ENCODE measurements around the gene ABCA2. TPM values are rescaled to one million over a fixed set of nuclear protein-coding genes. Genes with fewer than 3 reads are reported as not detected.

ABCA2 gene
- total RNA-seq, 1 donor from 2014 or later: 16.2 TPM

GRCh38 chr9:137018761-137019559, 9.1 kb downstream of the ABCA2 start:
- DNase-seq (ENCODE audit: low read depth) (no peak), FAIRE-seq (no peak)
- no peaks in the 10 kb centered on the region for H3K27me3 ChIP-seq (ENCODE audit: insufficient read depth, low read length)
- no peak overlapping the region for H3K27ac Mint-ChIP-seq (ENCODE audit: unreplicated experiment)
- peaks cover 4% of the 10 kb centered on the region for H4K20me1 ChIP-seq (ENCODE audit: insufficient read depth, low read length)
- no peaks in the 10 kb centered on the region for H3K36me3 ChIP-seq (ENCODE audit: insufficient read depth, low read length)
- TF ChIP-seq EZH2 (IDR thresholded peaks at IDR 0.05; ENCODE audit: insufficient read depth, low read length) (no peak), CTCF (IDR thresholded peaks at IDR 0.05; ENCODE audit: insufficient read depth, low read depth, low read length) (no peak)
- H3K9ac ChIP-seq (ENCODE audit: low read length): no peak overlapping the region
- H3K9me3 ChIP-seq (ENCODE audit: insufficient read depth, low read depth, low read length): no peaks in the 10 kb centered on the region
- no peak overlapping the region for H2AFZ ChIP-seq (ENCODE audit: low read depth, low read length)
- no peaks in the 10 kb centered on the region for H3K79me2 ChIP-seq (ENCODE audit: insufficient read depth, low read length)
- no peak overlapping the region for H3K27ac ChIP-seq (ENCODE audit: low read depth, low read length)
- H3K27me3 Mint-ChIP-seq (ENCODE audit: low read depth, unreplicated experiment): peaks cover 3% of the 10 kb centered on the region
- no peaks in the 10 kb centered on the region for H3K4me1 Mint-ChIP-seq (ENCODE audit: low read depth, unreplicated experiment)
- peaks cover 8% of the 10 kb centered on the region for H3K36me3 Mint-ChIP-seq (ENCODE audit: low read depth, unreplicated experiment)
- H3K4me3 ChIP-seq (ENCODE audit: insufficient read depth, low read depth, low read length): no peak overlapping the region
- H3K4me1 ChIP-seq (ENCODE audit: insufficient read depth, low read length): no peaks in the 10 kb centered on the region
- H3K9me3 Mint-ChIP-seq (ENCODE audit: unreplicated experiment): no peaks in the 10 kb centered on the region
- H3K4me2 ChIP-seq (ENCODE audit: low read length): no peak overlapping the region
- H3K4me3 Mint-ChIP-seq (ENCODE audit: unreplicated experiment): no peak overlapping the region

GRCh38 chr9:137017791-137018497, 10.1 kb downstream of the ABCA2 start:
- Mint-ChIP-seq H3K4me1 (ENCODE audit: low read depth, unreplicated experiment) (no peaks in the 10 kb centered on the region), H3K36me3 (ENCODE audit: low read depth, unreplicated experiment) (peaks cover 8% of the 10 kb centered on the region), H3K9me3 (ENCODE audit: unreplicated experiment) (no peaks in the 10 kb centered on the region), H3K4me3 (ENCODE audit: unreplicated experiment) (no peak overlapping the region), H3K27me3 (ENCODE audit: low read depth, unreplicated experiment) (peaks cover 3% of the 10 kb centered on the region), H3K27ac (ENCODE audit: unreplicated experiment) (no peak overlapping the region)
- H3K4me3 ChIP-seq (ENCODE audit: insufficient read depth, low read depth, low read length): no peak overlapping the region
- no peak overlapping the region for H3K27ac ChIP-seq (ENCODE audit: low read depth, low read length)
- no peaks in the 10 kb centered on the region for H3K79me2 ChIP-seq (ENCODE audit: insufficient read depth, low read length)
- H3K27me3 ChIP-seq (ENCODE audit: insufficient read depth, low read length): no peaks in the 10 kb centered on the region
- H3K4me1 ChIP-seq (ENCODE audit: insufficient read depth, low read length): no peaks in the 10 kb centered on the region
- DNase-seq (ENCODE audit: low read depth): no peak
- no peak overlapping the region for H3K9ac ChIP-seq (ENCODE audit: low read length)
- TF ChIP-seq EZH2 (IDR thresholded peaks at IDR 0.05; ENCODE audit: insufficient read depth, low read length) (no peak), CTCF (IDR thresholded peaks at IDR 0.05; ENCODE audit: insufficient read depth, low read depth, low read length) (no peak)
- no peak overlapping the region for H3K4me2 ChIP-seq (ENCODE audit: low read length)
- H2AFZ ChIP-seq (ENCODE audit: low read depth, low read length): no peak overlapping the region
- FAIRE-seq: no peak
- no peaks in the 10 kb centered on the region for H3K36me3 ChIP-seq (ENCODE audit: insufficient read depth, low read length)
- no peaks in the 10 kb centered on the region for H4K20me1 ChIP-seq (ENCODE audit: insufficient read depth, low read length)
- H3K9me3 ChIP-seq (ENCODE audit: insufficient read depth, low read depth, low read length): no peaks in the 10 kb centered on the region
